ENCODE measurements around the gene PDILT.
"Not testable (repeated sequence)": the region's sequence is repeated elsewhere in the genome, so short reads cannot be mapped to it uniquely, and the experiment has no call there.

The PDILT gene

GRCh38 chr16:20355114-20355782 is 49.3 kb downstream of the PDILT start:
- no peak for DNase-seq

GRCh38 chr16:20353379-20353778 is 51.2 kb downstream of the PDILT start:
- no peak for DNase-seq

- DNase-seq: no peak
Observed at GRCh38 chr16:20352615-20353014, 51.9 kb downstream of the PDILT start, which contains the start of gene UMOD. TSS of gene UMOD (minus strand) at chr16:20352715. CDS start at chr16:20350737, 1,978 bp downstream.

- no peak for DNase-seq
Observed at GRCh38 chr16:20349615-20350014, 54.9 kb downstream of the PDILT start.

GRCh38 chr16:20348365-20349185 is 56.0 kb downstream of the PDILT start:
- DNase-seq: peak; percentile 53

- no peak for DNase-seq
Observed at GRCh38 chr16:20347666-20348364, 56.7 kb downstream of the PDILT start.

- DNase-seq: no peak
Observed at GRCh38 chr16:20344611-20345010, 59.9 kb downstream of the PDILT start.

GRCh38 chr16:20339744-20340143 is 64.8 kb downstream of the PDILT start:
- DNase-seq: no peak

GRCh38 chr16:20336955-20337354 is 67.6 kb downstream of the PDILT start:
- peak; percentile 17 for DNase-seq

GRCh38 chr16:20334396-20334795 is 70.1 kb downstream of the PDILT start:
- DNase-seq: no peak

GRCh38 chr16:20333120-20333519 is 71.4 kb downstream of the PDILT start:
- no peak for DNase-seq

- no peak for DNase-seq
Observed at GRCh38 chr16:20332411-20332810, 72.1 kb downstream of the PDILT start.

GRCh38 chr16:20331635-20332034 is 72.9 kb downstream of the PDILT start:
- no peak for DNase-seq

GRCh38 chr16:20329392-20330138 is 75.0 kb downstream of the PDILT start:
- no peak for DNase-seq

- peak; percentile 16 for DNase-seq
Observed at GRCh38 chr16:20327444-20328041, 77.0 kb downstream of the PDILT start, which contains the start of gene GP2. TSS of gene GP2 (minus strand) at chr16:20327513. CDS start at chr16:20326431, 1,082 bp downstream.

GRCh38 chr16:20326321-20326720 is 78.2 kb downstream of the PDILT start:
- no peak for DNase-seq

GRCh38 chr16:20325005-20325404 is 79.5 kb downstream of the PDILT start:
- DNase-seq: no peak

- DNase-seq: peak; percentile 82
Observed at GRCh38 chr16:20323591-20324117, 80.9 kb downstream of the PDILT start.

- no peak for DNase-seq
Observed at GRCh38 chr16:20322696-20323095, 81.8 kb downstream of the PDILT start.

- DNase-seq: no peak
Observed at GRCh38 chr16:20321671-20322070, 82.9 kb downstream of the PDILT start.

GRCh38 chr16:20321051-20321450 is 83.5 kb downstream of the PDILT start:
- DNase-seq: not testable (repeated sequence)

- no peak for DNase-seq
Observed at GRCh38 chr16:20320592-20320991, 83.9 kb downstream of the PDILT start.

Data from NCI-H510A (cell line).